HG03575 (cell line): ENCODE measurements around the gene CRISP1.
"Not testable (repeated sequence)": the region's sequence is repeated elsewhere in the genome, so short reads cannot be mapped to it uniquely, and the experiment has no call there.

ENCODE experiments used
- ATAC-seq: cut with Tn5 transposase; IDR thresholded peaks from one replicate; pipeline ENCODE4 v1.9.1; 2021; ENCODE audit not compliant: unreplicated experiment, insufficient number of reproducible peaks, low FRiP score; ENCODE audit errors: extremely low read depth

Gene CRISP1

GRCh38 chr6:49866485-49866943 lies at the start of gene CRISP1:
Gene CRISP1 (minus strand): TSS chr6:49866535. CDS start chr6:49857400, 9,135 bp downstream.
- ATAC-seq = no peak

- no peak for ATAC-seq
Observed at GRCh38 chr6:49915035-49915434, 48.7 kb upstream of the CRISP1 start.

GRCh38 chr6:49913636-49914375 lies 47.5 kb upstream of the CRISP1 start:
- ATAC-seq = no peak

- ATAC-seq = no peak
Observed at GRCh38 chr6:49912196-49912595, 45.9 kb upstream of the CRISP1 start.

GRCh38 chr6:49911252-49911651 lies 44.9 kb upstream of the CRISP1 start:
- ATAC-seq = no peak

- ATAC-seq = no peak
Observed at GRCh38 chr6:49909563-49909962, 43.2 kb upstream of the CRISP1 start.

- ATAC-seq = no peak
Observed at GRCh38 chr6:49906526-49906925, 40.2 kb upstream of the CRISP1 start.

- no peak for ATAC-seq
Observed at GRCh38 chr6:49905296-49905695, 39.0 kb upstream of the CRISP1 start.

- ATAC-seq = no peak
Observed at GRCh38 chr6:49902856-49903255, 36.5 kb upstream of the CRISP1 start.

GRCh38 chr6:49898904-49899566 lies 32.7 kb upstream of the CRISP1 start:
- no peak for ATAC-seq

- ATAC-seq = not testable (repeated sequence)
Observed at GRCh38 chr6:49895553-49895952, 29.2 kb upstream of the CRISP1 start.

- no peak for ATAC-seq
Observed at GRCh38 chr6:49892280-49892679, 25.9 kb upstream of the CRISP1 start.

GRCh38 chr6:49890988-49891387 lies 24.7 kb upstream of the CRISP1 start:
- no peak for ATAC-seq

GRCh38 chr6:49888742-49889431 lies 22.6 kb upstream of the CRISP1 start:
- ATAC-seq = no peak

GRCh38 chr6:49868951-49869529 lies 2.7 kb upstream of the CRISP1 start:
- no peak for ATAC-seq

GRCh38 chr6:49856282-49856681 lies 10.1 kb downstream of the CRISP1 start:
- ATAC-seq = no peak

- ATAC-seq = no peak
Observed at GRCh38 chr6:49855221-49855620, 11.1 kb downstream of the CRISP1 start.

GRCh38 chr6:49852975-49853374 lies 13.4 kb downstream of the CRISP1 start:
- ATAC-seq = no peak

- ATAC-seq = no peak
Observed at GRCh38 chr6:49849213-49849907, 17.0 kb downstream of the CRISP1 start.
